Stimulated activated CD8-positive, alpha-beta memory T cell treated with anti-CD3 and anti-CD28 coated beads, Interleukin-7, amount 100 ng/mL, for 48 hours (primary cell): ENCODE results near the gene TRIP11.
A peak's percentile ranks its signal among the peaks of the same experiment; 100 is the strongest.
"Not testable (repeated sequence)": the region's sequence is repeated elsewhere in the genome, so short reads cannot be mapped to it uniquely, and the experiment has no call there.

Experiments
- DNase-seq, 2 donors: peaks; one replicate each; pipeline ENCODE4 v3.0.0-alpha.2; 2020; ENCODE audit warnings: low read depth in 1 of 2; ENCODE audit errors: extremely low read depth in 1 of 2

The TRIP11 gene

GRCh38 chr14:92039719-92040430, at the start of gene TRIP11:
Gene TRIP11 (minus strand): TSS chr14:92040059. CDS start chr14:92039685, 374 bp downstream.
- peak; percentile 91 to 93 for DNase-seq

GRCh38 chr14:92088494-92088893, 48.6 kb upstream of the TRIP11 start:
- DNase-seq: no peak

GRCh38 chr14:92074555-92074954, 34.7 kb upstream of the TRIP11 start:
- DNase-seq: no peak

GRCh38 chr14:92058006-92058917, 18.4 kb upstream of the TRIP11 start:
- no peak for DNase-seq

DNA sequence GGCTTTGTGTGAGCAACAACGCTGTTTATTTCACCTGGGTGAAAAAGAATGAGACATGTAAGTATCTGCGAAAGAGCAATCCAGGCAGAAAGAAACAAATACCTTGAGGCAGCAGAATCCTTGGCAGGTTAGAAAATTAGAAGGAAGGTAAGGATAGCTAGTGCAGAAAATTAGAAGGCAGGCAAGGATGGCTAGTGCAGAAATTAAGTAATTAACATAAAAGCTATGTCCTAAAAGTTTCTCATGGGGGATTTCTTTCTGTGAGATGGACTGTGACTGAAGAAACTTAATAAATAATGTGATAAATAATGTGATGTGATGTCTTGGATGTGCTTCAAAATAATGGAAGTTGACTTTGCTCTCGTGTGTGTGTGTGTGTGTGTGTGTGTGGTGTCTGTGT, 9.9 kb upstream of the TRIP11 start:
- DNase-seq: no peak

DNA sequence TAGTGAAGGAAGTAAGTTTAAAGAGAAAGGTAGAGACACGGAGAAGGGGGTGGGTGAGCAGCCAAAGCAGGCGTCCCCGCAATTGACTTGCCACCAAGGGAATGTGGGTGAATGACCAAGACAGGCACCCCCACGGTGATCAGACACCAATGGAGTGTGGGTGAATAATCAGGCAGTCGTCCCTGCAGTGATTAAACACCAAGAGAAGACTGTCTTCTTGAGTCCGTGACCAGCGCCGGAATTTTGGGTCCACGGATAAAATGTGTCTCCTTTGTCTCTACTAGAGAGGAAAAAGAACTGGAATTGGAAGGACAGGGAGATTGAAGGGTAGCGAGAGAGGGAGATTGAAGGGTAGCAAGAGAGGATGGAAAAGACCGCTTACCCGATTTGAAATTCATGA, 9.4 kb upstream of the TRIP11 start:
- not testable (repeated sequence) for DNase-seq

GRCh38 chr14:92045904-92046303, 6.0 kb upstream of the TRIP11 start:
- not testable (repeated sequence) for DNase-seq

- DNase-seq: not testable (repeated sequence)
These were observed 1.9 kb upstream of the TRIP11 start for GRCh38 chr14:92041766-92042165.

DNA sequence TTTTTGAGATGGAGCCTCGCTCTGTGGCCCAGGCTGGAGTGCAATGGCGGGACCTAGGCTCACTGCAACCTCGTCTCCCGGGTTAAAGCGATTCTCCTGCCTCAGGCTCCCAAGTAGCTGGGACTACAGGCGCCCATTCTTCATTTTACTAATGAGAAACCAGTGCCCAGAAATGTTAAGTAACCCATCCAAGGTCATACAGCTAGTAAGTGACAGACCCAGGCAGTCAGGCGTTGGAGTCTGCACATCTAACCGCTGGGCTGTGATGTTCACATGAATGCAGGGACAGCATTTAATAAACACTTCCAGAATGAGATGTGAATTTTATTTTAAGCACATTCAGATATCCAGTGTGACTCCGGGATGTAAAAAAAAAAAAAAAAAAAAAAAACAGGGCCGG, 1.3 kb upstream of the TRIP11 start:
- no peak for DNase-seq

DNA sequence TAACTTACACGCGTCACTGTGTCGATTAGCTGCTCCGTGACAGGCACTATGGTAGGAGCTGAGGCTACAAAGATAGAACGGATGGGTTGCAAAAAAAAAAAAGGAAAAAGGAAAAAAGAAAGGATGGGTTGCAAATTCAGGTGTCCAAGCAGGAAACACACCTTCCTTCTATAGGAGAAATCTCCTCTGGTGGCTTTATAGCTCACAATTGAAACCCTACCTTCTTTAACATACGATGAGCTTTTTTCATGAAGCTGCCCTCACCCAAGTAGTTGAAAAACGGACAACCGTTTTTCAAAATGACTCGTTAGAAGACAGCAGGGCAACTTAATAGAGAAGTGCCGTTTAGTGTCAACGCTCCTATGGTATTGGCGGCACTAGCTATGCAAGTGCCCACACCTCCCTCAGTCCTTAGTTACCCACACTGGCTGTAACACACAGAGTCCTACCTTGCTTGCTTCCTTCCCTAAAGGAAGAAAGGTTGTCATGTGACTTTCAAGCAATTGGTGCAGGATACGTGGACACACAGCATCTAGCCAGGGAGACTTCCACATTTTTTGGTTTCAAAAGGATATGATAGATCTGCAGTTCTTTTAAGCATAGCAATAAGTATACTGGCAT, 682 bp upstream of the TRIP11 start:
- DNase-seq: no peak

- peak in 1 of 2 donors; percentile 8 for DNase-seq
These were observed 668 bp downstream of the TRIP11 start for GRCh38 chr14:92039063-92039718.

- DNase-seq: no peak
These were observed 1.9 kb downstream of the TRIP11 start for GRCh38 chr14:92037989-92038388.

- no peak for DNase-seq
These were observed 4.0 kb downstream of the TRIP11 start for GRCh38 chr14:92035890-92036289.

- no peak for DNase-seq
These were observed 5.8 kb downstream of the TRIP11 start for GRCh38 chr14:92033906-92034687.

DNA sequence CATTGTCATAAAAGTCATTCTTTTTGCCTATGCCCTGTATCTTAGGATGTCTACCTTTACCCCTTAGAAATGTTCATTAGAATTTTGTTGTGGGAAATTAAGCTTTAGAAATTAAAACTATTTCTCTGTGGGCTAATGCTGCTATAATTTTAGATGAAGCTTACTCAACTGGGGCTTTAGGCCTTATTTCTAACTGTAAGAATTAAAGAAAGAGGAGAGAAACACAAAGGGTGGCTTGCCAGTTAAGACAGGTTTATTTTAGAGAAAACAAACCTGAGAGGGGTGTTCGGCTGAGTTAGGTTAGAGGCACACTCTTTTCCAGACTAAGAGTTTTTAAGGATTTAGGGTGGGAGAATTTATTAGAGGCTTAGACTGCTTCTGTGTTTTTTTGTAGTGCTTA, 6.4 kb downstream of the TRIP11 start:
- DNase-seq: no peak

GRCh38 chr14:92026548-92027190, 13.2 kb downstream of the TRIP11 start:
- peak in 1 of 2 donors; percentile 5 for DNase-seq

GRCh38 chr14:92022036-92022435, 17.8 kb downstream of the TRIP11 start:
- DNase-seq: no peak

- no peak for DNase-seq
These were observed 18.3 kb downstream of the TRIP11 start for GRCh38 chr14:92021523-92021922.

- DNase-seq: no peak
These were observed 25.8 kb downstream of the TRIP11 start for GRCh38 chr14:92014040-92014439.
